ENCODE measurements around the gene CNTNAP5.

CNTNAP5 gene

DNA sequence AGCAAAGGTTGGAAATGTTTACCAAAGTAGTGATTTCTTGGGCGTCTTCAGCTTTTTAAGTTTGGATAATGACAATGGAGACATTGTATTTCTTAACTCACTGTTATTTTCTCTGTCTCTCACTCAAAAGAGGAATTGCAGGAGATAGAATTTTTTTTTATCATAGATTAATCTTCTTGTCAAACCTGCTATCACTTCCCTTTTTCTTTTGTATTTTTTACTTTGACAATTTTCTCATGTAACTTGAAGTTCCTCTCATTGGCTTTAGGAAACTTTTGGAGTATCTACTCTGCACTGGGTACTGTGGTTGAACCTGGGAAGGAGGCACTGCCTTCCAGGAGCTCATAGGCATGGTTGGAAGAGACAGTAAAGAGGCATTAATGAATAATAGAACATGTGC, 489.1 kb downstream of the CNTNAP5 start:
- no peak for DNase-seq (ENCODE audit: low read depth)
- TF ChIP-seq MYC (IDR thresholded peaks at IDR 0.05; ENCODE audit: low read depth, low read length) (no peak), POLR2A (IDR thresholded peaks at IDR 0.05; ENCODE audit: extremely low read depth, insufficient read length) (no peak)
- TF ChIP-seq, protein P1, sequence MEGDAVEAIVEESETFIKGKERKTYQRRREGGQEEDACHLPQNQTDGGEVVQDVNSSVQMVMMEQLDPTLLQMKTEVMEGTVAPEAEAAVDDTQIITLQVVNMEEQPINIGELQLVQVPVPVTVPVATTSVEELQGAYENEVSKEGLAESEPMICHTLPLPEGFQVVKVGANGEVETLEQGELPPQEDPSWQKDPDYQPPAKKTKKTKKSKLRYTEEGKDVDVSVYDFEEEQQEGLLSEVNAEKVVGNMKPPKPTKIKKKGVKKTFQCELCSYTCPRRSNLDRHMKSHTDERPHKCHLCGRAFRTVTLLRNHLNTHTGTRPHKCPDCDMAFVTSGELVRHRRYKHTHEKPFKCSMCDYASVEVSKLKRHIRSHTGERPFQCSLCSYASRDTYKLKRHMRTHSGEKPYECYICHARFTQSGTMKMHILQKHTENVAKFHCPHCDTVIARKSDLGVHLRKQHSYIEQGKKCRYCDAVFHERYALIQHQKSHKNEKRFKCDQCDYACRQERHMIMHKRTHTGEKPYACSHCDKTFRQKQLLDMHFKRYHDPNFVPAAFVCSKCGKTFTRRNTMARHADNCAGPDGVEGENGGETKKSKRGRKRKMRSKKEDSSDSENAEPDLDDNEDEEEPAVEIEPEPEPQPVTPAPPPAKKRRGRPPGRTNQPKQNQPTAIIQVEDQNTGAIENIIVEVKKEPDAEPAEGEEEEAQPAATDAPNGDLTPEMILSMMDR (IDR thresholded peaks at IDR 0.05; ENCODE audit: low read depth, low read length): no peak
- TF ChIP-seq, protein P2, sequence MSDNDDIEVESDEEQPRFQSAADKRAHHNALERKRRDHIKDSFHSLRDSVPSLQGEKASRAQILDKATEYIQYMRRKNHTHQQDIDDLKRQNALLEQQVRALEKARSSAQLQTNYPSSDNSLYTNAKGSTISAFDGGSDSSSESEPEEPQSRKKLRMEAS (IDR thresholded peaks at IDR 0.05; ENCODE audit: low read depth, low read length): no peak
- no peak overlapping the region for H3K4me3 ChIP-seq (ENCODE audit: low read depth, low read length)

DNA sequence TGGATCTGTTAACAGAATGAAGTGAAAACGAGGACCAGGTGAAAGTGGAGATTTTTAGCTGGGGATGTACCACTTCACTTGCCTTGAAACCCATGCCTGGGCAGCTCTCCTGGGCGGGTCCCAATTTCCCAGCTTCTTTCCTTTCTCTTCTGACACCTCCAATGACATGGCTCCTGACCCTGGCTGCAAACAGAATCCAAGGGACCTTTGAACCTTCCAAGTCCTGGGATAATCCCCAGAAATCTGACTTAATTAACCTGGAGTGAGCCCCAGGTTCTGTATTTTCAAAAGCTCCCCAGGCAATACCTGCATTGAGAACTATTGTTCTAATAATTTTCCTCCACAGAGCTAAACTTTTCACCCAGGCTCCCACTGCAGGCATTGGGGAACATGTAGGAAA, 495.9 kb downstream of the CNTNAP5 start:
- TF ChIP-seq, protein P2 (IDR thresholded peaks at IDR 0.05; ENCODE audit: low read depth, low read length): no peak
- TF ChIP-seq POLR2A (IDR thresholded peaks at IDR 0.05; ENCODE audit: extremely low read depth, insufficient read length): no peak
- TF ChIP-seq, protein P1 (IDR thresholded peaks at IDR 0.05; ENCODE audit: low read depth, low read length): no peak
- TF ChIP-seq MYC (IDR thresholded peaks at IDR 0.05; ENCODE audit: low read depth, low read length): no peak
- no peak for DNase-seq (ENCODE audit: low read depth)
- no peak overlapping the region for H3K4me3 ChIP-seq (ENCODE audit: low read depth, low read length)

DNA sequence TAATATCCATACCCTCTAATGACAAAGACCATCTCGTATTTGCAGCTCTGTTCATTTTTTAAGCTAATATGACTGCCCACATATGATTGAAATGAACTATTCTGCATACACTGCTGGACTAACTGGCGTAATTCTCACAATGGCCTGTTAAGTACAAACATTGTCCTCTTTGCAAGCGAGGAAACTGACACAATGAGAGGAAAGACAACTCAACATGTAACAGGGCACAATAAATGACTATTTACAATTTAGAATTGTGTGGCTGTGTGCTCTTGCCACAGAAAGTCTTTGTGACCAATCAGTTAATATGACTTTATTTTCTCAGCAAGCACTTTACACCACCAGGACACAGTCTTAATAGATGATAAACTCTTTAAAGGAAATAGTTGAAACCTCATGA, 498.0 kb downstream of the CNTNAP5 start:
- TF ChIP-seq POLR2A (IDR thresholded peaks at IDR 0.05; ENCODE audit: extremely low read depth, insufficient read length) (no peak), MYC (IDR thresholded peaks at IDR 0.05; ENCODE audit: low read depth, low read length) (no peak)
- TF ChIP-seq, protein P1 (IDR thresholded peaks at IDR 0.05; ENCODE audit: low read depth, low read length): no peak
- TF ChIP-seq, protein P2 (IDR thresholded peaks at IDR 0.05; ENCODE audit: low read depth, low read length): no peak
- no peak overlapping the region for H3K4me3 ChIP-seq (ENCODE audit: low read depth, low read length)
- DNase-seq (ENCODE audit: low read depth): no peak

DNA sequence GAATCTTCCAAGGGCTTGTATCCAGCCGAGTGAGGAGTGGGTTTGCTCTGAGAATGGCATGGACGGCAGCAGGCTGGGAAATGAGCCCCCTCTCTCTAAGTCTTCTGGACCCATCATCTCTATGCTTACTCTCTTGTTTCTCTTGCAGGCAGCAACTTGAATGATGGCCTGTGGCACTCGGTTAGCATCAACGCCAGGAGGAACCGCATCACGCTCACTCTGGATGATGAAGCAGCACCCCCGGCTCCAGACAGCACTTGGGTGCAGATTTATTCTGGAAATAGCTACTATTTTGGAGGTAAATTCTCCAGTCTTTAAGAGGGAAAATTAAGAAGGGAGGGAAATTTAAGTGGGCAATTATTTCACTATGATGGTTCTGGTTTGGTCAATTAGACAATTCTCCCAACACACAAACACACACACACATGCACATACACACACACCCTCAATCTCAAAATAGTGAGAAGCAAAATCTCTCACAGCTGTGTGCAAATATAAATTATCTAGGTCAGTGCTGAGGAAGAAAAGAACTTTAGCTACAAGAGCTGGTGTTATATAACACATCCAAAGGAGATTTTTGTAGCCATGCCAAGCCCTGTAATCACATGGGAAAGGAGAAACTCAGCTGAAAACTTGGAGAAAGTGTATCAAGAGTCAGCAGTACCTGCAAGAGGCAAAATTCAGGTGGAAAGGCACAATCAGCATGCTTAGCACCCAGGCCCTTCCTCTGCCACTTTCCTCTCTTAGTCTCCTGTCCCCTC, 499.2 kb downstream of the CNTNAP5 start:
- TF ChIP-seq POLR2A (IDR thresholded peaks at IDR 0.05; ENCODE audit: extremely low read depth, insufficient read length) (no peak), MYC (IDR thresholded peaks at IDR 0.05; ENCODE audit: low read depth, low read length) (no peak)
- TF ChIP-seq, protein P2 (IDR thresholded peaks at IDR 0.05; ENCODE audit: low read depth, low read length): no peak
- TF ChIP-seq, protein P1 (IDR thresholded peaks at IDR 0.05; ENCODE audit: low read depth, low read length): no peak
- no peak overlapping the region for H3K4me3 ChIP-seq (ENCODE audit: low read depth, low read length)
- no peak for DNase-seq (ENCODE audit: low read depth)

DNA sequence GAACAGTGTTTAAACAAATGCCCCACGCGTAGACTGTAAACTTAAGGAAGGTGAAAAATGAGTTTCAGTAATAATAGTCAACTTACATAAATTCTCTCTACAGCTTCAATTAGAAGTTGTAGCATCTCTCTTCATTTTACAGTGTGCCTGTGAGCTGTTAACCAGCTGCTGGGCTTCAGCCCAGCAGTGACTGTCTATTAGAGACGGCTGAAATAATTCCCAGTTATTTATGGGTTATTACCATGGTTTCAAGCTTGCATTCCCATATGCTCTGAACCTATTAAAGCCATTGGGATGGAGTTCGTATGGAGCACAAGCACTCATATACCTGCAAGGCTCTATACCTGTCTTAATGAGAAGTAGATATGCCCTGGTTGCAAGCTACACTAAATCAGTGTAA, 501.1 kb downstream of the CNTNAP5 start:
- no peak overlapping the region for H3K4me3 ChIP-seq (ENCODE audit: low read depth, low read length)
- DNase-seq (ENCODE audit: low read depth): no peak
- TF ChIP-seq MYC (IDR thresholded peaks at IDR 0.05; ENCODE audit: low read depth, low read length): no peak
- TF ChIP-seq, protein P1 (IDR thresholded peaks at IDR 0.05; ENCODE audit: low read depth, low read length): no peak
- TF ChIP-seq, protein P2 (IDR thresholded peaks at IDR 0.05; ENCODE audit: low read depth, low read length): no peak
- no peak for TF ChIP-seq POLR2A (IDR thresholded peaks at IDR 0.05; ENCODE audit: extremely low read depth, insufficient read length)
